H9 (cell line): ENCODE measurements around the gene STH. TPM values are rescaled to one million over a fixed set of nuclear protein-coding genes. Genes with fewer than 3 reads are reported as not detected.

Source experiments
- DNase-seq: peaks from one replicate; pipeline ENCODE4 v3.0.0-alpha.2; 2017
- H2AFZ ChIP-seq: one replicate; pipeline ENCODE4 v1.6.1; 2013; ENCODE audit warnings: mild to moderate bottlenecking, low read length, control low read depth, moderate library complexity
- H2AK5ac ChIP-seq: 2 replicates; pipeline ENCODE4 v1.6.1; 2013; ENCODE audit warnings: low read length, control low read depth, mixed read lengths; ENCODE audit not compliant: insufficient read length
- H2BK120ac ChIP-seq: one replicate; pipeline ENCODE4 v1.6.1; 2013; ENCODE audit warnings: low read depth, mild to moderate bottlenecking, low read length, control low read depth, inconsistent platforms; ENCODE audit not compliant: poor library complexity, severe bottlenecking
- H2BK12ac ChIP-seq: 2 replicates; pipeline ENCODE4 v1.6.1; 2013; ENCODE audit warnings: low read length, control low read depth, mixed read lengths, low read depth; ENCODE audit not compliant: insufficient read length
- H2BK15ac ChIP-seq: 2 replicates; pipeline ENCODE4 v1.6.1; 2013; ENCODE audit warnings: low read depth, low read length, control low read depth
- H2BK20ac ChIP-seq: one replicate; pipeline ENCODE4 v1.6.1; 2013; ENCODE audit warnings: low read depth, mild to moderate bottlenecking, low read length, control low read depth, inconsistent platforms; ENCODE audit not compliant: poor library complexity, severe bottlenecking
- H2BK5ac ChIP-seq: 2 replicates; pipeline ENCODE4 v1.6.1; 2013; ENCODE audit warnings: low read length, control low read depth, mixed read lengths; ENCODE audit not compliant: insufficient read length
- H3K14ac ChIP-seq: 2 replicates; pipeline ENCODE4 v1.6.1; 2013; ENCODE audit warnings: low read length, control low read depth; ENCODE audit not compliant: insufficient read depth
- H3K18ac ChIP-seq: 2 replicates; pipeline ENCODE4 v1.6.1; 2013; ENCODE audit warnings: low read depth, mild to moderate bottlenecking, mixed read lengths, low read length, control low read depth; ENCODE audit not compliant: insufficient read length
- H3K23ac ChIP-seq: 2 replicates; pipeline ENCODE4 v1.6.1; 2013; ENCODE audit warnings: low read length, control low read depth, mixed read lengths, low read depth; ENCODE audit not compliant: insufficient read length
- H3K23me2 ChIP-seq: 2 replicates; pipeline ENCODE4 v1.6.1; 2013; ENCODE audit warnings: low read depth, mild to moderate bottlenecking, mixed read lengths, low read length, control low read depth; ENCODE audit not compliant: insufficient read length, poor library complexity, severe bottlenecking
- H3K27ac ChIP-seq: 2 replicates; pipeline ENCODE4 v1.5.1; 2013; ENCODE audit warnings: low read length, control low read depth, mixed read lengths, low read depth; ENCODE audit not compliant: insufficient read length
- H3K27me3 ChIP-seq: 2 replicates; pipeline ENCODE4 v1.6.1; 2013; ENCODE audit warnings: low read length, control low read depth, inconsistent platforms; ENCODE audit not compliant: insufficient read depth
- H3K4ac ChIP-seq: 2 replicates; pipeline ENCODE4 v1.6.1; 2013; ENCODE audit warnings: low read depth, mild to moderate bottlenecking, control low read depth, inconsistent platforms, low read length, moderate library complexity
- H3K4me1 ChIP-seq: 2 replicates; pipeline ENCODE4 v1.6.1; 2013; ENCODE audit warnings: low read length, control low read depth, inconsistent platforms; ENCODE audit not compliant: insufficient read depth
- H3K4me2 ChIP-seq: 2 replicates; pipeline ENCODE4 v1.6.1; 2013; ENCODE audit warnings: low read length, control low read depth, mixed read lengths; ENCODE audit not compliant: insufficient read length, insufficient read depth
- H3K56ac ChIP-seq: 2 replicates; pipeline ENCODE4 v1.6.1; 2013; ENCODE audit warnings: low read depth, mild to moderate bottlenecking, mixed read lengths, low read length, control low read depth; ENCODE audit not compliant: insufficient read length
- H3K79me1 ChIP-seq: 2 replicates; pipeline ENCODE4 v1.6.1; 2013; ENCODE audit warnings: low read depth, mild to moderate bottlenecking, moderate library complexity, low read length, control low read depth, inconsistent platforms; ENCODE audit not compliant: insufficient read depth, poor library complexity, severe bottlenecking
- H3K79me2 ChIP-seq: 2 replicates; pipeline ENCODE4 v1.6.1; 2013; ENCODE audit warnings: low read length, control low read depth, inconsistent platforms; ENCODE audit not compliant: insufficient read depth
- H3K9ac ChIP-seq: 2 replicates; pipeline ENCODE4 v1.6.1; 2013; ENCODE audit warnings: low read length, control low read depth, mixed read lengths; ENCODE audit not compliant: insufficient read length; ENCODE audit errors: extremely low read depth
- H3K9me3 ChIP-seq: one replicate; pipeline ENCODE4 v1.6.1; 2013; ENCODE audit warnings: low read depth, low read length, inconsistent platforms; ENCODE audit not compliant: control insufficient read depth
- H3T11ph ChIP-seq: one replicate; pipeline ENCODE4 v1.6.1; 2013; ENCODE audit warnings: mild to moderate bottlenecking, low read length, control low read depth, inconsistent platforms
- H4K20me1 ChIP-seq: one replicate; pipeline ENCODE4 v1.6.1; 2013; ENCODE audit not compliant: control insufficient read depth, insufficient read length, insufficient read depth
- H4K5ac ChIP-seq: 2 replicates; pipeline ENCODE4 v1.6.1; 2013; ENCODE audit warnings: low read depth, mild to moderate bottlenecking, mixed read lengths, low read length, control low read depth; ENCODE audit not compliant: insufficient read length
- H4K8ac ChIP-seq: replicated peaks from 2 replicates; pipeline ENCODE4 v1.6.1; 2013; ENCODE audit warnings: low read length, control low read depth, mixed read lengths, low read depth; ENCODE audit not compliant: insufficient read length
- H4K91ac ChIP-seq: 2 replicates; pipeline ENCODE4 v1.6.1; 2013; ENCODE audit warnings: low read depth, mild to moderate bottlenecking, moderate library complexity, mixed read lengths, low read length, control low read depth; ENCODE audit not compliant: insufficient read length
- H3K27ac Mint-ChIP-seq, 3 experiments: 2 replicates in 2 of 3; 3 replicates in 1 of 3; pipeline ENCODE4 v1.8.0; 2020 to 2021; ENCODE audit warnings: mixed read lengths in 3 of 3, mild to moderate bottlenecking in 1 of 3, moderate library complexity in 1 of 3
- H3K27me3 Mint-ChIP-seq: 2 replicates; pipeline ENCODE4 v1.8.0; 2021; ENCODE audit warnings: low read depth, mild to moderate bottlenecking, moderate library complexity, mixed read lengths
- H3K36me3 Mint-ChIP-seq, 3 experiments: 2 replicates in 2 of 3; 3 replicates in 1 of 3; pipeline ENCODE4 v1.8.0; 2020 to 2021; ENCODE audit warnings: low read depth in 3 of 3, mixed read lengths in 3 of 3; ENCODE audit not compliant: insufficient read depth in 1 of 3
- H3K4me1 Mint-ChIP-seq, 2 experiments: 2 replicates each; pipeline ENCODE4 v1.8.0; 2020; ENCODE audit warnings: mixed read lengths in 2 of 2
- H3K4me3 Mint-ChIP-seq, 2 experiments: 2 replicates in 1 of 2; 3 replicates in 1 of 2; pipeline ENCODE4 v1.8.0; 2020 to 2021; ENCODE audit warnings: mild to moderate bottlenecking in 2 of 2, mixed read lengths in 2 of 2, moderate library complexity in 1 of 2
- H3K9me3 Mint-ChIP-seq, 2 experiments: 2 replicates in 1 of 2; 3 replicates in 1 of 2; pipeline ENCODE4 v1.8.0; 2020; ENCODE audit warnings: mild to moderate bottlenecking in 2 of 2, mixed read lengths in 2 of 2, moderate library complexity in 1 of 2
- CTCF ChIP-seq: fragments of 200-600 bp; sonication (generic); conservative IDR thresholded peaks from 3 replicates; pipeline ENCODE4 v1.8.0; 2021; ENCODE audit warnings: antibody characterized with exemption, mild to moderate bottlenecking
- WGBS: extraction: QIAGEN DNeasy Blood & Tissue Kit; methylation state at CpG from one replicate; pipeline ENCODE4 v1.1.7; 2013; ENCODE audit warnings: missing lambda C conversion rate, low lambda C conversion rate, mixed read lengths; ENCODE audit not compliant: insufficient read length; ENCODE audit errors: extremely low coverage; 5-methylcytosine and 5-hydroxymethylcytosine counted together
- total RNA-seq: library from RNA; stranded (reverse); gene quantifications from 2 replicates; pipeline ENCODE4 v1.2.1, GENCODE V29; 2021

STH gene
- total RNA-seq, 1 experiment from 2014 or later, result not detected

- Mint-ChIP-seq H3K4me3 (no peak overlapping the region), H3K4me1 (peaks cover 0 to 5% of the 10 kb centered on the region in 2 experiments; a peak in 1 of 4 replicates), H3K27ac (no peak overlapping the region), H3K9me3 (peaks cover 0 to 7% of the 10 kb centered on the region in 2 experiments; a peak in 2 of 5 replicates), H3K27me3 (no peaks in the 10 kb centered on the region; the same call in 1 of the 2 replicates), H3K36me3 (no peaks in the 10 kb centered on the region; a peak in 1 of 7 replicates)
- Histone ChIP-seq H2BK15ac (no peak overlapping the region), H3K4me1 (no peaks in the 10 kb centered on the region), H2BK5ac (no peak overlapping the region), H4K91ac (no peak overlapping the region), H2AFZ (no peak overlapping the region), H3K23ac (no peak overlapping the region), H2BK120ac (no peak overlapping the region), H3T11ph (no peak overlapping the region), H2AK5ac (no peak overlapping the region), H3K56ac (no peak overlapping the region), H3K23me2 (no peaks in the 10 kb centered on the region), H3K27me3 (no peaks in the 10 kb centered on the region), H3K4ac (no peak overlapping the region), H3K14ac (no peak overlapping the region), H3K9ac (no peak overlapping the region), H3K9me3 (no peaks in the 10 kb centered on the region), H3K18ac (no peak overlapping the region), H4K5ac (no peak overlapping the region), H4K8ac (no peak overlapping the region), H3K27ac (no peak overlapping the region), H4K20me1 (no peaks in the 10 kb centered on the region), H2BK12ac (no peak overlapping the region), H3K79me2 (no peaks in the 10 kb centered on the region), H3K4me2 (no peak overlapping the region), H3K79me1 (no peaks in the 10 kb centered on the region), H2BK20ac (no peak overlapping the region)
- whole genome bisulfite sequencing, result no CpG with 5 or more reads among the region's 7 CpGs
- TF ChIP-seq CTCF, result no peak
- no peak for DNase-seq
Observed at GRCh38 chr17:46002973-46003316, 3.9 kb downstream of the STH start.
